Karpas-422 (cell line): Measurements from ENCODE around the gene DCHS1. TPM values are rescaled to one million over a fixed set of nuclear protein-coding genes. Genes with fewer than 3 reads are reported as not detected.
"Not testable (repeated sequence)": the region's sequence is repeated elsewhere in the genome, so short reads cannot be mapped to it uniquely, and the experiment has no call there.

Experiments
- DNase-seq: peaks from one replicate; pipeline ENCODE4 v3.0.0-alpha.2; 2015
- H2AFZ ChIP-seq: fragments of 200-600 bp; sonication (generic); 2 replicates; pipeline ENCODE4 v1.6.1; 2014; ENCODE audit warnings: antibody characterized with exemption, low read length, mixed read lengths
- H3K27ac ChIP-seq: fragments of 200-600 bp; sonication (generic); 2 replicates; pipeline ENCODE4 v1.5.1; 2014; ENCODE audit warnings: mild to moderate bottlenecking, low read length, moderate library complexity
- H3K27me3 ChIP-seq: fragments of 200-600 bp; sonication (generic); 2 replicates; pipeline ENCODE4 v1.6.1; 2014; ENCODE audit warnings: low read length, mixed read lengths
- H3K36me3 ChIP-seq: fragments of 200-600 bp; sonication (generic); 2 replicates; pipeline ENCODE4 v1.6.1; 2014; ENCODE audit warnings: low read length, mixed read lengths; ENCODE audit not compliant: insufficient read depth
- H3K4me1 ChIP-seq: fragments of 200-600 bp; sonication (generic); 2 replicates; pipeline ENCODE4 v1.6.1; 2014; ENCODE audit warnings: mild to moderate bottlenecking, low read length, mixed read lengths
- H3K4me2 ChIP-seq: fragments of 200-600 bp; sonication (generic); 2 replicates; pipeline ENCODE4 v1.6.1; 2014; ENCODE audit warnings: low read length, low read depth, mild to moderate bottlenecking; ENCODE audit not compliant: poor library complexity, severe bottlenecking
- H3K4me3 ChIP-seq: fragments of 200-600 bp; sonication (generic); 2 replicates; pipeline ENCODE4 v1.5.1; 2014; ENCODE audit warnings: mild to moderate bottlenecking, antibody characterized with exemption, low read length, mixed read lengths
- H3K79me2 ChIP-seq: fragments of 200-600 bp; sonication (generic); 2 replicates; pipeline ENCODE4 v1.6.1; 2014; ENCODE audit warnings: mild to moderate bottlenecking, low read length, mixed read lengths
- H3K9ac ChIP-seq: fragments of 200-600 bp; sonication (generic); 2 replicates; pipeline ENCODE4 v1.6.0; 2014; ENCODE audit warnings: low read length
- H3K9me2 ChIP-seq: fragments of 200-600 bp; sonication (generic), shearing (Covaris generic); replicated peaks from 2 replicates; pipeline ENCODE4 v1.6.0; 2014; ENCODE audit warnings: mild to moderate bottlenecking, low read length, moderate library complexity; ENCODE audit not compliant: insufficient read depth
- H3K9me3 ChIP-seq: fragments of 300-700, 200-600 bp; sonication (generic); 2 replicates; pipeline ENCODE4 v1.6.1; 2014; ENCODE audit warnings: low read length, mixed read lengths
- H4K20me1 ChIP-seq: fragments of 200-600 bp; sonication (generic); 2 replicates; pipeline ENCODE4 v1.6.1; 2014; ENCODE audit warnings: mild to moderate bottlenecking, antibody characterized with exemption, low read length, low read depth; ENCODE audit not compliant: insufficient read depth
- total RNA-seq: library from RNA; depleted of rRNA; stranded (reverse); fragments of >200 nt; shearing (Covaris generic); gene quantifications from 2 replicates; pipeline ENCODE4 v1.2.3, GENCODE V29; 2014; ENCODE audit warnings: low replicate concordance; rRNA removed

The DCHS1 gene, protein sequence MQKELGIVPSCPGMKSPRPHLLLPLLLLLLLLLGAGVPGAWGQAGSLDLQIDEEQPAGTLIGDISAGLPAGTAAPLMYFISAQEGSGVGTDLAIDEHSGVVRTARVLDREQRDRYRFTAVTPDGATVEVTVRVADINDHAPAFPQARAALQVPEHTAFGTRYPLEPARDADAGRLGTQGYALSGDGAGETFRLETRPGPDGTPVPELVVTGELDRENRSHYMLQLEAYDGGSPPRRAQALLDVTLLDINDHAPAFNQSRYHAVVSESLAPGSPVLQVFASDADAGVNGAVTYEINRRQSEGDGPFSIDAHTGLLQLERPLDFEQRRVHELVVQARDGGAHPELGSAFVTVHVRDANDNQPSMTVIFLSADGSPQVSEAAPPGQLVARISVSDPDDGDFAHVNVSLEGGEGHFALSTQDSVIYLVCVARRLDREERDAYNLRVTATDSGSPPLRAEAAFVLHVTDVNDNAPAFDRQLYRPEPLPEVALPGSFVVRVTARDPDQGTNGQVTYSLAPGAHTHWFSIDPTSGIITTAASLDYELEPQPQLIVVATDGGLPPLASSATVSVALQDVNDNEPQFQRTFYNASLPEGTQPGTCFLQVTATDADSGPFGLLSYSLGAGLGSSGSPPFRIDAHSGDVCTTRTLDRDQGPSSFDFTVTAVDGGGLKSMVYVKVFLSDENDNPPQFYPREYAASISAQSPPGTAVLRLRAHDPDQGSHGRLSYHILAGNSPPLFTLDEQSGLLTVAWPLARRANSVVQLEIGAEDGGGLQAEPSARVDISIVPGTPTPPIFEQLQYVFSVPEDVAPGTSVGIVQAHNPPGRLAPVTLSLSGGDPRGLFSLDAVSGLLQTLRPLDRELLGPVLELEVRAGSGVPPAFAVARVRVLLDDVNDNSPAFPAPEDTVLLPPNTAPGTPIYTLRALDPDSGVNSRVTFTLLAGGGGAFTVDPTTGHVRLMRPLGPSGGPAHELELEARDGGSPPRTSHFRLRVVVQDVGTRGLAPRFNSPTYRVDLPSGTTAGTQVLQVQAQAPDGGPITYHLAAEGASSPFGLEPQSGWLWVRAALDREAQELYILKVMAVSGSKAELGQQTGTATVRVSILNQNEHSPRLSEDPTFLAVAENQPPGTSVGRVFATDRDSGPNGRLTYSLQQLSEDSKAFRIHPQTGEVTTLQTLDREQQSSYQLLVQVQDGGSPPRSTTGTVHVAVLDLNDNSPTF (N-terminal part only)
- total RNA-seq: 0.04 and 0.11 TPM in 2 replicates

DNA sequence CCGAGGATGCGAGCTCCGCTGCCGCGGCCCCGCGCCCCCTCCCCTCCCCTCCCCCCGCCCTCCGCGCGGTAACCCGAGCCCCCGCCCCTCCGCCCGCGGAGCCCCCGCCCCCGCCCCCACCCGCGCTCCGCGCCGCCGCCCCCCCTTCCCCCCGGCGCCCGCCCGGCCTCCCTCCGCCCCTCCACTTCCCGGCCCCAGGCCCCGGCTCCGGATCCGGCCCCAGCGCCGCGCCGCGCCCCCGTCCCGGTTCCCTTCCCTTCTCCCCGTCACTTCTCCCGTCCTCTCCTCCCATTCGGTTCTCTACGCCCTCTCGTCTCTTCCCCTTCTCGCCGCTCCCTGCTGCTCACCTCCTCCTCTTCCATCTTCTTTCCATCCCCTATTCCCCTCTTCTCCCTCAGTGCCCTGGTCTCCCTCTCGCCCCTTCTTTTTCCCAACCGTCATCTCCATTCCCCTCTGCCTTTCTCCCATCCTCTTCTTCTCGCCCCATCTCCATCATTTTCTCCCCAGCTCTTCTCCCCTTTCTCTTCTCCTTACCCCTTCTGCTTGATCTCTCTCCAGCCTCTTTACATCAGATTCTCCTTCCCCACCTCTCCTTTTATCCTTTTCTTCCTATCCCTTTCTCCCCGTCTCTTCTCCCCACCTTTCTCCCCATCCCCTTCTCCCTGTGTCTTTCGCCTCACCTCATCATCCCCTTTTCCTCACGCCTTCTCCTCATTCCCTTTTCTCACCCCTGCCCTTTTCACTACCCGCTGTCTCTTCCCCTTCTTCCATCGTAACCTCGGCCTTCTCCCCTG, at the start of gene DCHS1:
Gene DCHS1 (minus strand): TSS at position 20 of the 794 bp plus-strand sequence. CDS start 14,196 bp downstream, outside the sequence.
- no peaks in the 10 kb centered on the region for H3K27me3 ChIP-seq
- H3K9me3 ChIP-seq: no peaks in the 10 kb centered on the region
- no peak within 1 kb of the TSS for H3K4me2 ChIP-seq
- H3K4me3 ChIP-seq: no peak within 1 kb of the TSS
- no peaks in the 10 kb centered on the region for H3K9me2 ChIP-seq
- H3K79me2 ChIP-seq: no peaks in the 10 kb centered on the region
- H4K20me1 ChIP-seq: no peaks in the 10 kb centered on the region
- H3K27ac ChIP-seq: no peak within 1 kb of the TSS
- no peak within 1 kb of the TSS for H3K9ac ChIP-seq
- no peaks in the 10 kb centered on the region for H3K36me3 ChIP-seq
- DNase-seq: no peak
- no peaks in the 10 kb centered on the region for H3K4me1 ChIP-seq
- no peak within 1 kb of the TSS for H2AFZ ChIP-seq

DNA sequence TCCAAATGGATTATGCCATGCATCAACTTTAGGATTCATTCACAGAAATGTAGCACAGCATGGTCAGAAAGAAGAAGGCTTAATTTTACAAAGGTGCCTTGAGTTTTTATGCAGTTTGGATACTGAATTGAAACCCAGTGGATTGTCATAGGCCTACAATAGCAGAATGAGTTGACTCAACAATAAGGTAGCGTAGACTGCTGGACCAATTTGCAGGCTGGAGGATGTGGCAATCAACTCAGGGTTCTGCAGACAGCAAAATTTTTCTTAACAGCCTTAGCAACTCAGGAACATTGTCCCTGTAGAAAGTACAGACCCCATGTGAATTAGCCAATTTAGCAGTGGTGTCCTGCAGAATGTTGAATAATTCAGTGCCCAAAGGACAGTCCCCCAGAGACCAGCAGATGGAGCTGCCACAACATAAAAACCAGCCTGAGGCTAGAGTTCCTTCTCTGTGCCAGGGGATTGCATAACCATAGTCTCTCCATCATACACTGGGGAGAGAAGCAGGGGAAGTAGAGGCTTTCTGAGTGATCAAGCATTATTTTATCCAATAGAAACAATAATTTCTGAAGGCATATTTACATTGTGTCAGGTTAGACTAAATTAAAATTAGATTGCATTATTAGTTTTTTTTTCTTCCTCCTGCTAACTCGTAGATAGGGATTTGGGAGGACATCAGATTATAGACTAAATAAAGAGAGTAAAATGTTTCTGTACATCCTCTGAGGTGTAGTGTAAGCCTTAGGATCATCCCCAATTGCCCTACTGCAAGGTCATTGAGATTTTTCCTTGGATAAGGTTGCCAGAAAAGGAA, 47.8 kb upstream of the DCHS1 start:
- Histone ChIP-seq H3K4me1 (no peaks in the 10 kb centered on the region; the same call in 1 of the 2 replicates), H3K79me2 (no peaks in the 10 kb centered on the region), H4K20me1 (no peaks in the 10 kb centered on the region), H3K27ac (no peak overlapping the region), H3K36me3 (no peaks in the 10 kb centered on the region), H3K9me3 (no peaks in the 10 kb centered on the region), H3K9ac (no peak overlapping the region), H3K4me3 (no peak overlapping the region), H3K27me3 (no peaks in the 10 kb centered on the region), H3K9me2 (no peaks in the 10 kb centered on the region), H3K4me2 (no peak overlapping the region), H2AFZ (no peak overlapping the region)
- DNase-seq: peak; percentile 50

DNA sequence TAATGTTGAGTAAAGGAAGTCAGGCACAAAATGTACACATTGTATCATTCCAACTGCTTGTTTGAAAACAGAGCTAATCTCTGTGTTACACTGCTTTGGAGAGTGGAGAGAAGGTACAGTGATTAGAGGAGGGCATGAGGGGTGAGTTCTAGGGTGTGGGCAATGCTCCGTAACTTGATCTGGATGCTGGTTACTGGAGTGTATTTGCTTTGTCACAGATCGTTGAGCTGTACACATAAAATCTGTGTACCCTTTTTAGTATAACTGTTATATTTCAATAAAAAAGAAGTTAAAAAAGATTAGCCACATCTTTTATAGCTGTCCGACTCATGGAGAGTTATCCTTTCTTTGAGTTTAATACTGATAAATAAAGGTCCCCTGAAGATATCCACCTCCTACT, 46.3 kb upstream of the DCHS1 start:
- H3K9me2 ChIP-seq, H2AFZ ChIP-seq, H3K4me3 ChIP-seq, H4K20me1 ChIP-seq, H3K79me2 ChIP-seq, H3K27ac ChIP-seq, H3K4me2 ChIP-seq, DNase-seq, H3K36me3 ChIP-seq, H3K4me1 ChIP-seq, H3K9ac ChIP-seq, H3K9me3 ChIP-seq, H3K27me3 ChIP-seq: not testable (repeated sequence)

DNA sequence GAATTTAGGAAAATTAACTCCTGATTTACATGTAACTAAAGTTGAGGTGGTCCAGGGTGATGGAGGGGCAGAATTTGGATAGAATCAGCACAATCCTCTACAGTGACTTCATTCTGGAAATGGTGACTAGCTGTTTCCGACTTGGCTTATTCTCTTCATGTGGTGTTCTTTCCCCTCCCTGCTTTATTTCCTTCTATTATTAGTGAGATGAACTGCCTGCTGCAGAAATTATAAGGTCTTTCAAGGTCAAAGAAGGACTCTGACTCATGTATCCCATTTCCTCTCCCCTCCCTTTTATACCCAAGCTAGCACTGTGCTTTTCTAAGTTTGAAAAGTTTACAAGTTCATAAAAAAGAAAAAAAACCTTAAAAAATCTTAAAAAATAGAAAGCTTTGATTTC, 39.8 kb upstream of the DCHS1 start:
- Histone ChIP-seq H3K9me2 (no peaks in the 10 kb centered on the region), H3K36me3 (no peaks in the 10 kb centered on the region), H3K4me2 (no peak overlapping the region), H3K79me2 (no peaks in the 10 kb centered on the region), H3K9ac (no peak overlapping the region), H3K4me3 (no peak overlapping the region), H3K9me3 (no peaks in the 10 kb centered on the region), H4K20me1 (no peaks in the 10 kb centered on the region), H3K4me1 (no peaks in the 10 kb centered on the region; the same call in 1 of the 2 replicates), H3K27ac (no peak overlapping the region), H2AFZ (no peak overlapping the region), H3K27me3 (no peaks in the 10 kb centered on the region)
- no peak for DNase-seq

DNA sequence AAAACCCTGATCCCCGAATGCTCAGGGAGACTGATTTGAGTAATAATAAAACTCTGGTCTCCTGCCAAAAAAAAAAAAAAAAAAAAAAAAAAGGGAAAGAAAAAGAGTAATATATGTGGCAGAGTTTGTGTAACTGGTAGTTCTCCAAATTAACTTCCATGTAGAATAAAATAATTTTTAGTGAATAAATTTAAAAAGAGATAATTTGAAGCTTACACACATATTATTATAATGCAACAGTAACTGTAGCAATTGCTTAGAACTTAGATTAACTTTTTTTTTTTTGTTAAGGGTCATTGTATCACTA, 38.6 kb upstream of the DCHS1 start:
- no peak overlapping the region for H3K4me2 ChIP-seq
- H3K4me3 ChIP-seq: no peak overlapping the region
- H3K27me3 ChIP-seq: no peaks in the 10 kb centered on the region
- no peaks in the 10 kb centered on the region for H3K79me2 ChIP-seq
- no peaks in the 10 kb centered on the region for H3K9me3 ChIP-seq
- H2AFZ ChIP-seq: no peak overlapping the region
- no peak overlapping the region for H3K27ac ChIP-seq
- H3K4me1 ChIP-seq: no peaks in the 10 kb centered on the region
- no peaks in the 10 kb centered on the region for H3K9me2 ChIP-seq
- no peaks in the 10 kb centered on the region for H4K20me1 ChIP-seq
- no peaks in the 10 kb centered on the region for H3K36me3 ChIP-seq
- H3K9ac ChIP-seq: no peak overlapping the region
- DNase-seq: no peak

DNA sequence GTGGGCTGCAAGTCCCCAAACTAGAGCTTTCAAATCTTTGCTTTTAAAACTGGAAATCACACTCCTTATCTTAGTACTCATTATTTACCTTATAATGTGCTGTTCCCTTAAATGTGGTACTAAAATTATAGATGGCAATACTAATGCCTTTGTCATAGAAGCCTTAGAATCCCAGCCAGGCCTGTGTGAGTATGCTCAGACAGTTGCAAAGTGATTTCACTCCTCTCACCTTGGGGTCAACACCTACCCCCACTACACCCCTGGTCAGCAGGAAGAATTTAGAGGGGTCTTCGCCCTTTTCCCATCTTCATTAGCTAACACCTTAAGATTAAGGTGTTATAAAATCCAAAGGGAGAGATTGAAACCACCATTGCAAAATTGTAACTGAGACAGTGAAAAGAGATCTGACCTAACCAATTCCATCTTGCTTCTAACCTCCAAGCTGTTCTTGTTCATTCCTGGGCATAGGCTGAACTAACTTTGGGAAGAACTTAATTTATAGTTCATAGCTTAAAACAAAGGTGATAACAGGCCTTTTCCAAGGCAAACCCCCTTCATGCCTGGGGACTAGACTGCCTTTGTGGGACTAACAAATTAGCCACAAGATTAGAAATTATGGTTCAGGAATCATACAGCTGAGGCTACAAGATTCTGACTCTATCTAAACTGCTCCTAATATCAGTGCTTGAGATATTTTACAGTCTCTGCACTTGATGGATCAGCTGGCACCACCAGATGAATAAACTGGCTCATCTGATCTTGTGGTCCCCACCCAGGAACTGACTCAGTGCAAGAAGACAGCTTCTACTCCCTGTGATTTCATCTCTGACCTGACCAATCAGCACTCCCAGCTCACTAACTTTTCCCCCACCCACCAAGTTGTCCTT, 38.0 kb upstream of the DCHS1 start:
- Histone ChIP-seq H3K4me2 (no peak overlapping the region), H3K9me3 (no peaks in the 10 kb centered on the region)
- DNase-seq: no peak

More for the DNA sequence above, 38.0 kb upstream of the DCHS1 start:
- no peaks in the 10 kb centered on the region for H3K4me1 ChIP-seq
- H3K4me3 ChIP-seq: no peak overlapping the region
- H3K27ac ChIP-seq: no peak overlapping the region
- no peak overlapping the region for H3K9ac ChIP-seq
- no peak overlapping the region for H2AFZ ChIP-seq
- H4K20me1 ChIP-seq: no peaks in the 10 kb centered on the region
- H3K9me2 ChIP-seq: no peaks in the 10 kb centered on the region
- H3K79me2 ChIP-seq: no peaks in the 10 kb centered on the region
- H3K36me3 ChIP-seq: no peaks in the 10 kb centered on the region
- no peaks in the 10 kb centered on the region for H3K27me3 ChIP-seq
